Gastroesophageal sphincter (tissue), 4 donors: ENCODE measurements around the gene LRBA. TPM values are rescaled to one million over a fixed set of nuclear protein-coding genes. Genes with fewer than 3 reads are reported as not detected.

Experiments
- ATAC-seq: fragments of 150-250 bp; one replicate; pipeline ENCODE4 v1.9.1; 2016; ENCODE audit warnings: mild to moderate bottlenecking, moderate library complexity
- H3K27ac ChIP-seq, 4 donors: fragments of 200-600 bp; sonication (generic) in 3 of 4; 1 replicate in 3 of 4; 2 replicates in 1 of 4; pipeline ENCODE4 v1.5.1; 2016 to 2019
- H3K27me3 ChIP-seq: fragments of 200-600 bp; sonication (generic); one replicate; pipeline ENCODE4 v1.5.1; 2019
- H3K36me3 ChIP-seq, 2 donors: fragments of 200-600 bp; sonication (generic); one replicate each; pipeline ENCODE4 v1.5.1; 2019; ENCODE audit warnings: control low read depth in 1 of 2
- H3K4me1 ChIP-seq, 3 donors: fragments of 200-600 bp; sonication (generic); 1 replicate in 2 of 3; 2 replicates in 1 of 3; pipeline ENCODE4 v1.5.1; 2016 to 2019; ENCODE audit warnings: control low read depth in 2 of 3
- H3K4me3 ChIP-seq, 2 donors: fragments of 200-600 bp; sonication (generic); one replicate each; pipeline ENCODE4 v1.5.1; 2019; ENCODE audit warnings: mild to moderate bottlenecking in 1 of 2, moderate library complexity in 1 of 2
- H3K9me3 ChIP-seq, 3 donors: fragments of 200-600 bp; sonication (generic); one replicate each; pipeline ENCODE4 v1.5.1; 2017 to 2019; ENCODE audit warnings: control low read depth in 2 of 3
- CTCF ChIP-seq, 4 experiments: fragments of 200-600 bp in 2 of 4; fragments of 450-650 bp in 2 of 4; sonication (generic) in 1 of 4; IDR thresholded peaks; one replicate each; pipeline ENCODE4 v1.5.1; 2017 to 2019; ENCODE audit warnings: antibody characterized with exemption in 4 of 4, mild to moderate bottlenecking in 2 of 4, moderate library complexity in 2 of 4
- EP300 ChIP-seq: sonication (generic); formaldehyde crosslinking; IDR thresholded peaks from one replicate; pipeline ENCODE4 v1.6.1; 2017; ENCODE audit warnings: antibody characterized with exemption, mild to moderate bottlenecking
- POLR2A ChIP-seq, 2 donors: fragments of 450-650 bp; IDR thresholded peaks; one replicate each; pipeline ENCODE4 v1.6.1; 2017; ENCODE audit warnings: antibody characterized with exemption in 2 of 2, mild to moderate bottlenecking in 2 of 2, moderate library complexity in 1 of 2
- POLR2AphosphoS5 ChIP-seq: sonication (generic); formaldehyde crosslinking; IDR thresholded peaks from one replicate; pipeline ENCODE4 v1.6.1; 2017; ENCODE audit warnings: antibody characterized with exemption
- WGBS, 2 donors: methylation state at CpG; one replicate each; pipeline ENCODE4 v1.1.5; 2018; ENCODE audit warnings: low coverage in 1 of 2; 5-methylcytosine and 5-hydroxymethylcytosine counted together
- total RNA-seq, 4 donors: library from RNA; depleted of rRNA; stranded (reverse); fragments of >200 nt; gene quantifications; one replicate each; pipeline ENCODE4 v1.1.0, GENCODE V29; 2016

Gene LRBA
- total RNA-seq, 4 donors from 2014 or later: 18.4 to 35.0 (median 23.2) TPM

- peaks cover 0 to 10% of the 10 kb centered on the region in 2 donors for H3K36me3 ChIP-seq
- WGBS, 2 donors: 100% methylated on average over 3 to 5 of the region's 12 CpGs
- H3K9me3 ChIP-seq: no peaks in the 10 kb centered on the region
- ATAC-seq: no peak
- H3K27ac ChIP-seq: no peak overlapping the region
- H3K4me3 ChIP-seq: no peak overlapping the region
- no peak for TF ChIP-seq POLR2A (IDR thresholded peaks at IDR 0.05)
- TF ChIP-seq CTCF (IDR thresholded peaks at IDR 0.05): no peak
- TF ChIP-seq EP300: no peak
- TF ChIP-seq POLR2AphosphoS5: no peak
- no peaks in the 10 kb centered on the region for H3K4me1 ChIP-seq
- H3K27me3 ChIP-seq: no peaks in the 10 kb centered on the region
Observed at GRCh38 chr4:150423503-150423902, 591.6 kb downstream of the LRBA start.

- no peaks in the 10 kb centered on the region for H3K9me3 ChIP-seq
- WGBS, 2 donors: 100% methylated on average over 3 to 6 of the region's 13 CpGs
- no peak for ATAC-seq
- no peaks in the 10 kb centered on the region for H3K4me1 ChIP-seq
- no peak overlapping the region for H3K27ac ChIP-seq
- H3K27me3 ChIP-seq: no peaks in the 10 kb centered on the region
- peaks cover 0 to 10% of the 10 kb centered on the region in 2 donors for H3K36me3 ChIP-seq
- TF ChIP-seq CTCF (IDR thresholded peaks at IDR 0.05): no peak
- no peak for TF ChIP-seq EP300
- no peak for TF ChIP-seq POLR2AphosphoS5
- no peak for TF ChIP-seq POLR2A (IDR thresholded peaks at IDR 0.05)
- no peak overlapping the region for H3K4me3 ChIP-seq
Observed at GRCh38 chr4:150423074-150423473, 592.0 kb downstream of the LRBA start.

- H3K27me3 ChIP-seq: no peaks in the 10 kb centered on the region
- no peak overlapping the region for H3K27ac ChIP-seq
- no peaks in the 10 kb centered on the region for H3K4me1 ChIP-seq
- H3K4me3 ChIP-seq: no peak overlapping the region
- no peak for ATAC-seq
- peaks cover 0 to 10% of the 10 kb centered on the region in 2 donors for H3K36me3 ChIP-seq
- no peak for TF ChIP-seq POLR2A (IDR thresholded peaks at IDR 0.05)
- no peak for TF ChIP-seq CTCF (IDR thresholded peaks at IDR 0.05)
- no peak for TF ChIP-seq POLR2AphosphoS5
- TF ChIP-seq EP300: no peak
- WGBS, 2 donors: 57% methylated on average over 1 of the region's 1 CpG; no CpG with 5 or more reads in 1 of the 2 donors
- no peaks in the 10 kb centered on the region for H3K9me3 ChIP-seq
Observed at GRCh38 chr4:150421612-150422011, 593.5 kb downstream of the LRBA start.

- H3K4me3 ChIP-seq: no peak overlapping the region
- no peaks in the 10 kb centered on the region for H3K4me1 ChIP-seq
- 89 to 92% methylated on average over 2 of the region's 4 CpGs for WGBS, 2 donors
- no peaks in the 10 kb centered on the region for H3K27me3 ChIP-seq
- H3K36me3 ChIP-seq: peaks cover 0 to 10% of the 10 kb centered on the region in 2 donors
- no peaks in the 10 kb centered on the region for H3K9me3 ChIP-seq
- H3K27ac ChIP-seq: no peak overlapping the region
- no peak for TF ChIP-seq POLR2AphosphoS5
- no peak for TF ChIP-seq EP300
- no peak for TF ChIP-seq POLR2A (IDR thresholded peaks at IDR 0.05)
- TF ChIP-seq CTCF (IDR thresholded peaks at IDR 0.05): no peak
- no peak for ATAC-seq
Observed at GRCh38 chr4:150419939-150420338, 595.1 kb downstream of the LRBA start.

- Histone ChIP-seq H3K9me3 (no peaks in the 10 kb centered on the region), H3K27ac (no peak overlapping the region), H3K4me1 (no peaks in the 10 kb centered on the region), H3K36me3 (peaks cover 0 to 10% of the 10 kb centered on the region in 2 donors), H3K27me3 (no peaks in the 10 kb centered on the region), H3K4me3 (no peak overlapping the region)
- WGBS, 2 donors: 87 to 91% methylated on average over 3 to 4 of the region's 4 CpGs
- no peak for TF ChIP-seq POLR2AphosphoS5
- TF ChIP-seq EP300: no peak
- no peak for TF ChIP-seq POLR2A (IDR thresholded peaks at IDR 0.05)
- no peak for TF ChIP-seq CTCF (IDR thresholded peaks at IDR 0.05)
- no peak for ATAC-seq
Observed at GRCh38 chr4:150418757-150419410, 596.2 kb downstream of the LRBA start.
